ENCODE results near the gene TLR9.

DNA sequence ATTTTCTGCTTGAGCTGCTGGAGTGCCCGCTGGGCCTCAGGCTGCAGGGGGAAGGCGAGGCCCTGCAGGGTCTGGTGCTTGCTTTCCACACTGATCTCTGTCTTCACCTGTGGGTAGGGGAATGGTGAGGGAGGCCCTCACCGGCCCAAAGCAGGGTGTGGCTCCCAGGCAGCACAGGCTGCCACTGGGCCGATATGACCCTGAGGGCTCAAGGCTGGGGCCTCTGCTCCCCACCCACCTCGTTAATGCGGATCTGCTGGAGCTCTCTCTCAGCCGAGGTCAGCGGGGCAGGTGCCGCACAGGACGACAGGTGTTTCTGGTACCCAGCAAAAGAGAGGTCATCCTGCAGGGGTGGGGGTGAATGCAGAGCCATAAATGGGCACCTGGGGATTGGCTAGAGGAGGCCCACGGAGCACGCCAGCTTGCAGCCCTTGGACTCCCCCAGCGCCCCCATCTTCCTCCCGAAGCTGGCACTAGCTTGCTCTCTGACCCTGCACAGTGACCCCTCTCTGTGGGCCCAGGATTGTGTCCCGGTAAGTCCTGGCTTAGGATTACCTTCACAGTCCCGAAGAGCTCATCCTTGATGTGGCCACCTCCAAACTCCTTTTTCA, 5.5 kb upstream of the TLR9 start:
- TF ChIP-seq, protein P1, sequence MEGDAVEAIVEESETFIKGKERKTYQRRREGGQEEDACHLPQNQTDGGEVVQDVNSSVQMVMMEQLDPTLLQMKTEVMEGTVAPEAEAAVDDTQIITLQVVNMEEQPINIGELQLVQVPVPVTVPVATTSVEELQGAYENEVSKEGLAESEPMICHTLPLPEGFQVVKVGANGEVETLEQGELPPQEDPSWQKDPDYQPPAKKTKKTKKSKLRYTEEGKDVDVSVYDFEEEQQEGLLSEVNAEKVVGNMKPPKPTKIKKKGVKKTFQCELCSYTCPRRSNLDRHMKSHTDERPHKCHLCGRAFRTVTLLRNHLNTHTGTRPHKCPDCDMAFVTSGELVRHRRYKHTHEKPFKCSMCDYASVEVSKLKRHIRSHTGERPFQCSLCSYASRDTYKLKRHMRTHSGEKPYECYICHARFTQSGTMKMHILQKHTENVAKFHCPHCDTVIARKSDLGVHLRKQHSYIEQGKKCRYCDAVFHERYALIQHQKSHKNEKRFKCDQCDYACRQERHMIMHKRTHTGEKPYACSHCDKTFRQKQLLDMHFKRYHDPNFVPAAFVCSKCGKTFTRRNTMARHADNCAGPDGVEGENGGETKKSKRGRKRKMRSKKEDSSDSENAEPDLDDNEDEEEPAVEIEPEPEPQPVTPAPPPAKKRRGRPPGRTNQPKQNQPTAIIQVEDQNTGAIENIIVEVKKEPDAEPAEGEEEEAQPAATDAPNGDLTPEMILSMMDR (conservative IDR thresholded peaks at IDR 0.05), result no peak
- no peak for TF ChIP-seq ZFX (IDR thresholded peaks at IDR 0.05)
